ENCODE measurements around the gene METAP1. TPM values are rescaled to one million over a fixed set of nuclear protein-coding genes. Genes with fewer than 3 reads are reported as not detected.

Gene METAP1
- total and polyA plus RNA-seq, 4 donors, result 9.5 to 16.9 (median 13.4) TPM

GRCh38 chr4:99027304-99027703, 31.8 kb downstream of the METAP1 start:
- no peak overlapping the region for H3K4me3 ChIP-seq (ENCODE audit: low read depth in 1 of 3, low read length in 3 of 3)
- peaks cover 0 to 4% (median 3%) of the 10 kb centered on the region in 4 donors for H3K4me1 ChIP-seq (ENCODE audit: control insufficient read depth in 4 of 4, insufficient read depth in 4 of 4, low read length in 3 of 4)
- TF ChIP-seq JUND (IDR thresholded peaks at IDR 0.05), result no peak
- TF ChIP-seq RAD21 (IDR thresholded peaks at IDR 0.05), result no peak
- TF ChIP-seq CTCF (IDR thresholded peaks at IDR 0.05; ENCODE audit: low read depth, low read length, missing input control), result no peak
- no peak for TF ChIP-seq TAF1 (conservative IDR thresholded peaks at IDR 0.05)
- no peak for TF ChIP-seq ZBTB33 (IDR thresholded peaks at IDR 0.05)
- no peak for TF ChIP-seq FOXA2 (IDR thresholded peaks at IDR 0.05)
- no peak for TF ChIP-seq REST (IDR thresholded peaks at IDR 0.05)
- no peak for TF ChIP-seq ATF3 (IDR thresholded peaks at IDR 0.05)
- TF ChIP-seq GABPA (IDR thresholded peaks at IDR 0.05 in 1 of 2, conservative IDR thresholded peaks at IDR 0.05 in 1 of 2), result no peak
- no peak for TF ChIP-seq RXRA (IDR thresholded peaks at IDR 0.05)
- no peak for TF ChIP-seq EGR1 (IDR thresholded peaks at IDR 0.05; ENCODE audit: low read depth in 2 of 2)
- no peak for TF ChIP-seq NR2F2 (IDR thresholded peaks at IDR 0.05)
- no peak for TF ChIP-seq FOXA1 (IDR thresholded peaks at IDR 0.05)
- no peak for TF ChIP-seq HNF4G (IDR thresholded peaks at IDR 0.05)
- no peak for TF ChIP-seq HNF4A (conservative IDR thresholded peaks at IDR 0.05)
- no peak for TF ChIP-seq MAX (IDR thresholded peaks at IDR 0.05)
- TF ChIP-seq SP1 (IDR thresholded peaks at IDR 0.05), result no peak
- WGBS, result 67% methylated on average over 2 of the region's 2 CpGs
- no peak overlapping the region for H3K9ac ChIP-seq (ENCODE audit: low read depth in 1 of 2, low read length in 2 of 2)
- no peak overlapping the region for H3K27ac ChIP-seq (ENCODE audit: low read depth in 1 of 2, low read length in 2 of 2)
- DNase-seq (ENCODE audit: low spot score), result no peak
- peaks cover 0 to 3% (median 0%) of the 10 kb centered on the region in 4 donors for H3K36me3 ChIP-seq (ENCODE audit: control insufficient read depth in 4 of 4, insufficient read depth in 3 of 4, low read depth in 1 of 4, low read length in 3 of 4)
- no peaks in the 10 kb centered on the region for H3K9me3 ChIP-seq (ENCODE audit: control insufficient read depth in 4 of 4, low read length in 3 of 4)
- no peaks in the 10 kb centered on the region for H3K27me3 ChIP-seq (ENCODE audit: control insufficient read depth in 4 of 4, insufficient read depth in 4 of 4, low read length in 3 of 4)

- DNase-seq (ENCODE audit: low spot score), result no peak
- H3K27me3 ChIP-seq (ENCODE audit: control insufficient read depth in 4 of 4, insufficient read depth in 4 of 4, low read length in 3 of 4), result no peaks in the 10 kb centered on the region
- H3K36me3 ChIP-seq (ENCODE audit: control insufficient read depth in 4 of 4, insufficient read depth in 3 of 4, low read depth in 1 of 4, low read length in 3 of 4), result peaks cover 0 to 3% (median 0%) of the 10 kb centered on the region in 4 donors
- TF ChIP-seq TAF1 (conservative IDR thresholded peaks at IDR 0.05), result no peak
- peak; percentile 16 to 28 for TF ChIP-seq HNF4A (conservative IDR thresholded peaks at IDR 0.05)
- no peak for TF ChIP-seq YY1 (IDR thresholded peaks at IDR 0.05)
- no peak for TF ChIP-seq CTCF (IDR thresholded peaks at IDR 0.05; ENCODE audit: low read depth, low read length, missing input control)
- no peak for TF ChIP-seq SP1 (IDR thresholded peaks at IDR 0.05)
- TF ChIP-seq FOXA1 (IDR thresholded peaks at IDR 0.05), result no peak
- peak in 1 of 2 donors; percentile 8 for TF ChIP-seq RXRA (IDR thresholded peaks at IDR 0.05)
- no peak overlapping the region for H3K27ac ChIP-seq (ENCODE audit: low read depth in 1 of 2, low read length in 2 of 2)
- H3K4me3 ChIP-seq (ENCODE audit: low read depth in 1 of 3, low read length in 3 of 3), result no peak overlapping the region
- H3K9me3 ChIP-seq (ENCODE audit: control insufficient read depth in 4 of 4, low read length in 3 of 4), result no peaks in the 10 kb centered on the region
- no peak overlapping the region for H3K9ac ChIP-seq (ENCODE audit: low read depth in 1 of 2, low read length in 2 of 2)
- H3K4me1 ChIP-seq (ENCODE audit: control insufficient read depth in 4 of 4, insufficient read depth in 4 of 4, low read length in 3 of 4), result peaks cover 0 to 4% (median 3%) of the 10 kb centered on the region in 4 donors
Observed at GRCh38 chr4:99028187-99028586, 32.7 kb downstream of the METAP1 start.

Data from liver (tissue), 9 donors.